ENCODE data around the gene MAPK8IP3.

DNA sequence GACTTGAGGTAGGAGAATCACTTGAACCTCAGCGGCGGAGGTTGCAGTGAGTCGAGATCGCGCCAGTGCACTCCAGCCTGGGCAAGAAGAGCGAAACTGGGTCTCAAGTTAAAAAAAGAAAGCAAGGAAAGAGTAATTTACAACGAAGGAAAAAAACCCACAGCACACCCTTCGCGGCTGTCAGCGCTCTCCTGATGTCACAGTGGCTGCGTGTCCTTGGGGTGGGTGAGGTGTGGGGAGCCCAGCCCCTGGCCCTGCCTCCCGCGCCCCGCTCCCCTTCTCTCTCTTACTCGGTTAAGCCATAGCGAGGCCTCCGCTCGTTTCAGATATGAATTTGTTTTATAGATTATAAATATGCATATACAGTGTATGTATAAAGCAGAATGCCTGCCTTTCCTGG lies 28.7 kb upstream of the MAPK8IP3 start:
- TF ChIP-seq CTCF (IDR thresholded peaks at IDR 0.05; ENCODE audit: low read depth, low read length, poor library complexity, severe bottlenecking): no peak
- no peak for TF ChIP-seq EZH2phosphoT487 (IDR thresholded peaks at IDR 0.05; ENCODE audit: borderline replicate concordance, low read length)

All from DOHH2 (cell line).